ENCODE data around the gene SHC1.
A peak's percentile ranks its signal among the peaks of the same experiment; 100 is the strongest.

Gene SHC1

DNA sequence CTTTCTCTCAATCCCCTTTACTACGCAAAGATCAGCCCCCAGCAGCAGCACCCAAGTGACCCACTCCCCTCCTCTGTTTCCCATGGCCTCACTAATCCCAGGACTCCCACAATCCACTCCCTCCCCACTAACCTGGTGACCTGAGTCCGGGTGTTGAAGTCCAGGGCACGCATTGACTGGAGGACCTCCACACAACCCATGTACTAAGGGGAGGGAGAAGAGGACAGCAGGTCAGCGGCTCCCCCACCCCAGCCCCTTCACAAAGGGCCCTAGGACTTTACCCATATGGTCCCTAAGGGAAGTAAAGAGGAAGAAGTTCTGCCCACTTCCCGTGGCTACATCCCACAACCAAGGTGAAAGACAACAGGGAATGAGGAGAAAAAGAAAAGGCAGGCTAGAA is 1.3 kb downstream of the SHC1 start:
- peak overlapping the region; percentile 89 to 100 (median 98) for H3K4me2 ChIP-seq
- H3K27ac ChIP-seq: peak overlapping the region in 10 of 11 experiments; percentile 49 to 90 (median 78); a peak in 18 of 22 replicates
- H3K4me3 ChIP-seq: peak overlapping the region in 9 of 10 experiments; percentile 43 to 76 (median 59); a peak in 18 of 20 replicates

DNA sequence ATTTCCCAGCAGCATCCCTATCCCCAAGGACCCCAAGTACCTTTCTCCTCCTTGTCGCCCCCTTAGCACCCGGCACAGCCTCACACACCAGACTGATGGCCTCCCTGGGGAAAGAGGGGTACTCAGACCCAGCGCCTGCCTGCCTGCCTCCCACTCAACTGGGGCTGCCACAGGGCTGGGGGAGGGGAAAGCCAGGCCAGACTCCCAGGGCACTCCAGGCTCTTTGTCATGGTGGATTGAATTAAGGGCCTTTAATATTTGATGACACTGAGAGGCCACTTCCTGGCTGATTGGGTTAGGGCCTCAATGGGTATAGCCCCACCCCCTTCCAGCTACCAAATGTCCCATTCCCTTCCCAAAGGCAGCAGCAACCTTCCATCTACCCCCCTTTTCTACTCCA is 1.8 kb downstream of the SHC1 start:
- Histone ChIP-seq H3K4me1 (peaks cover 51 to 96% (median 74%) of the 10 kb centered on the region in 10 experiments), H3K27me3 (no peaks in the 10 kb centered on the region), H3K4me3 (peak overlapping the region in 7 of 10 experiments; percentile 43 to 76 (median 62); a peak in 13 of 20 replicates), H3K27ac (peak overlapping the region in 10 of 11 experiments; percentile 49 to 90 (median 78); a peak in 17 of 22 replicates), H3K9ac (peak overlapping the region; percentile 65 to 99 (median 79)), H4K20me1 (peaks cover 26 to 82% (median 44%) of the 10 kb centered on the region in 11 experiments; a peak in 19 of 22 replicates), H3K9me3 (replicated peaks in 1 of 11) (no peaks in the 10 kb centered on the region), H3K36me3 (peaks cover 53 to 61% (median 58%) of the 10 kb centered on the region in 11 experiments), H3K4me2 (peak overlapping the region; percentile 89 to 100 (median 98))
- TF ChIP-seq Cebpa-rat (IDR thresholded peaks at IDR 0.05): no peak

More for the DNA sequence above, 1.3 kb downstream of the SHC1 start:
- no peaks in the 10 kb centered on the region for H3K27me3 ChIP-seq
- H3K9me3 ChIP-seq (replicated peaks in 1 of 11): no peaks in the 10 kb centered on the region
- H3K4me1 ChIP-seq: peaks cover 46 to 91% (median 70%) of the 10 kb centered on the region in 10 experiments
- peaks cover 48 to 56% (median 53%) of the 10 kb centered on the region in 11 experiments for H3K36me3 ChIP-seq
- peaks cover 26 to 82% (median 41%) of the 10 kb centered on the region in 11 experiments; a peak in 19 of 22 replicates for H4K20me1 ChIP-seq
- TF ChIP-seq Cebpa-rat (IDR thresholded peaks at IDR 0.05): no peak
- peak overlapping the region; percentile 65 to 99 (median 79) for H3K9ac ChIP-seq

GRCh38 chr1:154967331-154967950 is 3.1 kb downstream of the SHC1 start:
- H3K27me3 ChIP-seq: no peaks in the 10 kb centered on the region
- H3K9ac ChIP-seq: peak overlapping the region; percentile 6 to 99 (median 79); a peak in 12 of 22 replicates
- no peaks in the 10 kb centered on the region for H3K9me3 ChIP-seq (replicated peaks in 1 of 11)
- no peak for TF ChIP-seq Cebpa-rat (IDR thresholded peaks at IDR 0.05)
- peak overlapping the region in 1 of 10 experiments; percentile 76; a peak in 1 of 20 replicates for H3K4me3 ChIP-seq
- peaks cover 56 to 100% (median 77%) of the 10 kb centered on the region in 10 experiments for H3K4me1 ChIP-seq
- H3K36me3 ChIP-seq: peaks cover 60 to 74% (median 68%) of the 10 kb centered on the region in 11 experiments
- H3K27ac ChIP-seq: peak overlapping the region in 2 of 11 experiments; percentile 10 to 18; a peak in 4 of 22 replicates
- peak overlapping the region in 6 of 11 experiments; percentile 17 to 100 (median 74); a peak in 12 of 22 replicates for H3K4me2 ChIP-seq
- H4K20me1 ChIP-seq: peaks cover 20 to 74% (median 37%) of the 10 kb centered on the region in 11 experiments; a peak in 19 of 22 replicates

GRCh38 chr1:154966111-154966510 is 4.4 kb downstream of the SHC1 start:
- no peaks in the 10 kb centered on the region for H3K9me3 ChIP-seq (replicated peaks in 1 of 11)
- H3K27me3 ChIP-seq: no peaks in the 10 kb centered on the region
- H3K4me1 ChIP-seq: peaks cover 45 to 91% (median 66%) of the 10 kb centered on the region in 10 experiments
- H3K4me3 ChIP-seq: no peak overlapping the region
- no peak overlapping the region for H3K27ac ChIP-seq
- TF ChIP-seq Cebpa-rat (IDR thresholded peaks at IDR 0.05): no peak
- peak overlapping the region in 2 of 11 experiments; percentile 6 to 40; a peak in 2 of 22 replicates for H3K9ac ChIP-seq
- H3K36me3 ChIP-seq: peaks cover 60 to 75% (median 68%) of the 10 kb centered on the region in 11 experiments
- peaks cover 10 to 72% (median 34%) of the 10 kb centered on the region in 11 experiments; a peak in 18 of 22 replicates for H4K20me1 ChIP-seq
- 0 out of 22 replicates have a peak overlapping the region, but pooled peaks of 1 of the 11 experiments have one; percentile 17 for H3K4me2 ChIP-seq

GRCh38 chr1:154964359-154964758 is 6.2 kb downstream of the SHC1 start:
- Histone ChIP-seq H3K9me3 (replicated peaks in 1 of 11) (no peaks in the 10 kb centered on the region), H3K4me3 (no peak overlapping the region), H4K20me1 (peaks cover 0 to 61% (median 28%) of the 10 kb centered on the region in 11 experiments; a peak in 16 of 22 replicates), H3K9ac (peak overlapping the region in 8 of 11 experiments; percentile 14 to 99 (median 96); a peak in 6 of 22 replicates), H3K27ac (peak overlapping the region in 1 of 11 experiments; percentile 42; a peak in 1 of 22 replicates), H3K36me3 (peaks cover 64 to 75% (median 70%) of the 10 kb centered on the region in 11 experiments), H3K4me2 (peak overlapping the region in 8 of 11 experiments; percentile 89 to 99 (median 92); a peak in 9 of 22 replicates), H3K27me3 (no peaks in the 10 kb centered on the region), H3K4me1 (peaks cover 44 to 88% (median 64%) of the 10 kb centered on the region in 10 experiments)
- TF ChIP-seq Cebpa-rat (IDR thresholded peaks at IDR 0.05): peak in 1 of 11 experiments; percentile 29; a peak in 1 of 22 replicates

- no peak for TF ChIP-seq Cebpa-rat (IDR thresholded peaks at IDR 0.05)
- peaks cover 68 to 75% (median 70%) of the 10 kb centered on the region in 11 experiments for H3K36me3 ChIP-seq
- H3K9ac ChIP-seq: peak overlapping the region in 10 of 11 experiments; percentile 31 to 99 (median 96); a peak in 16 of 22 replicates
- peak overlapping the region; percentile 87 to 99 (median 92) for H3K4me2 ChIP-seq
- peaks cover 44 to 88% (median 63%) of the 10 kb centered on the region in 10 experiments for H3K4me1 ChIP-seq
- no peaks in the 10 kb centered on the region for H3K9me3 ChIP-seq (replicated peaks in 1 of 11)
- H3K27me3 ChIP-seq: no peaks in the 10 kb centered on the region
- H4K20me1 ChIP-seq: peaks cover 0 to 54% (median 25%) of the 10 kb centered on the region in 11 experiments; a peak in 15 of 22 replicates
- H3K27ac ChIP-seq: peak overlapping the region in 1 of 11 experiments; percentile 42; a peak in 1 of 22 replicates
- peak overlapping the region in 2 of 10 experiments; percentile 80 to 84; a peak in 2 of 20 replicates for H3K4me3 ChIP-seq
Observed at GRCh38 chr1:154963643-154964042, 6.9 kb downstream of the SHC1 start.

GRCh38 chr1:154962795-154963330 is 7.7 kb downstream of the SHC1 start:
- H3K27ac ChIP-seq: peak overlapping the region in 7 of 11 experiments; percentile 93 to 99 (median 99); a peak in 12 of 22 replicates
- H3K4me3 ChIP-seq: peak overlapping the region; percentile 72 to 90 (median 80); a peak in 19 of 20 replicates
- H3K27me3 ChIP-seq: no peaks in the 10 kb centered on the region
- H3K4me2 ChIP-seq: peak overlapping the region; percentile 87 to 99 (median 92)
- H4K20me1 ChIP-seq: peaks cover 0 to 47% (median 23%) of the 10 kb centered on the region in 11 experiments; a peak in 15 of 22 replicates
- no peaks in the 10 kb centered on the region for H3K9me3 ChIP-seq (replicated peaks in 1 of 11)
- TF ChIP-seq Cebpa-rat (IDR thresholded peaks at IDR 0.05): no peak
- peaks cover 65 to 75% (median 70%) of the 10 kb centered on the region in 11 experiments for H3K36me3 ChIP-seq
- peaks cover 51 to 88% (median 60%) of the 10 kb centered on the region in 10 experiments for H3K4me1 ChIP-seq
- peak overlapping the region; percentile 92 to 99 (median 97) for H3K9ac ChIP-seq

- no peak for TF ChIP-seq Cebpa-rat (IDR thresholded peaks at IDR 0.05)
- Histone ChIP-seq H4K20me1 (peaks cover 0 to 41% (median 20%) of the 10 kb centered on the region in 11 experiments; a peak in 13 of 22 replicates), H3K36me3 (peaks cover 59 to 73% (median 68%) of the 10 kb centered on the region in 11 experiments)
Observed at GRCh38 chr1:154962156-154962749, 8.3 kb downstream of the SHC1 start.

More at GRCh38 chr1:154962156-154962749, 8.3 kb downstream of the SHC1 start:
- Histone ChIP-seq H3K4me2 (peak overlapping the region; percentile 87 to 99 (median 92)), H3K4me3 (peak overlapping the region; percentile 72 to 90 (median 80)), H3K9ac (peak overlapping the region; percentile 92 to 99 (median 97)), H3K4me1 (peaks cover 53 to 88% (median 60%) of the 10 kb centered on the region in 10 experiments), H3K27me3 (no peaks in the 10 kb centered on the region), H3K27ac (peak overlapping the region; percentile 93 to 99 (median 98)), H3K9me3 (replicated peaks in 1 of 11) (no peaks in the 10 kb centered on the region)

All from BLaER1 treated with 17β-estradiol and CSF1 and Interleukin-3, amounts not matched to agents 10 nM and 100 nM (cell line).